Mucosa of gallbladder (tissue), 1 donor: ENCODE measurements around the gene SEMA3C. TPM values are rescaled to one million over a fixed set of nuclear protein-coding genes. Genes with fewer than 3 reads are reported as not detected.

ENCODE experiments used
- DNase-seq: peaks from one replicate; pipeline ENCODE4 v3.0.0-alpha.2; 2020; ENCODE audit warnings: low spot score
- total RNA-seq: library from RNA; stranded (reverse); gene quantifications from one replicate; pipeline ENCODE4 v1.2.1, GENCODE V29; 2021
- donor health status: DM: no; HTN: no; CAD: no.

SEMA3C gene
- total RNA-seq, 1 donor from 2014 or later, result 44.1 TPM

- DNase-seq, result no peak
Observed at GRCh38 chr7:80779456-80779855, 139.4 kb downstream of the SEMA3C start.

- DNase-seq, result no peak
Observed at GRCh38 chr7:80775897-80776296, 143.0 kb downstream of the SEMA3C start.

GRCh38 chr7:80775482-80775881 lies 143.4 kb downstream of the SEMA3C start:
- no peak for DNase-seq

GRCh38 chr7:80774843-80775242 lies 144.0 kb downstream of the SEMA3C start:
- DNase-seq, result no peak

- DNase-seq, result no peak
Observed at GRCh38 chr7:80773787-80774508, 144.9 kb downstream of the SEMA3C start.

- no peak for DNase-seq
Observed at GRCh38 chr7:80772347-80772993, 146.4 kb downstream of the SEMA3C start.

- no peak for DNase-seq
Observed at GRCh38 chr7:80771523-80771922, 147.3 kb downstream of the SEMA3C start.

- DNase-seq, result no peak
Observed at GRCh38 chr7:80770675-80771081, 148.2 kb downstream of the SEMA3C start.

GRCh38 chr7:80770061-80770460 lies 148.8 kb downstream of the SEMA3C start:
- DNase-seq, result no peak

- DNase-seq, result no peak
Observed at GRCh38 chr7:80768756-80769155, 150.1 kb downstream of the SEMA3C start.

- DNase-seq, result no peak
Observed at GRCh38 chr7:80767654-80768053, 151.2 kb downstream of the SEMA3C start.

GRCh38 chr7:80766724-80767123 lies 152.1 kb downstream of the SEMA3C start:
- DNase-seq, result no peak

- no peak for DNase-seq
Observed at GRCh38 chr7:80764132-80764531, 154.7 kb downstream of the SEMA3C start.

GRCh38 chr7:80763704-80764103 lies 155.1 kb downstream of the SEMA3C start:
- DNase-seq, result no peak

GRCh38 chr7:80763289-80763688 lies 155.6 kb downstream of the SEMA3C start:
- no peak for DNase-seq

- DNase-seq, result no peak
Observed at GRCh38 chr7:80760292-80760691, 158.6 kb downstream of the SEMA3C start.

- DNase-seq, result no peak
Observed at GRCh38 chr7:80752954-80753690, 165.7 kb downstream of the SEMA3C start.

- no peak for DNase-seq
Observed at GRCh38 chr7:80749270-80749669, 169.6 kb downstream of the SEMA3C start.

- no peak for DNase-seq
Observed at GRCh38 chr7:80748363-80749042, 170.3 kb downstream of the SEMA3C start.

GRCh38 chr7:80740778-80741545 lies 177.9 kb downstream of the SEMA3C start:
- DNase-seq, result no peak

GRCh38 chr7:80736371-80737125 lies 182.3 kb downstream of the SEMA3C start:
- no peak for DNase-seq
